GM12874 (cell line): ENCODE measurements around the gene COL27A1.

Experiments
- TF ChIP-seq, protein P1 (sequence below): IDR thresholded peaks from 2 replicates; pipeline ENCODE4 v1.5.1; 2011; ENCODE audit warnings: low read depth, mild to moderate bottlenecking, control low read depth, low read length, moderate library complexity; ENCODE audit not compliant: insufficient read depth

COL27A1 gene

DNA sequence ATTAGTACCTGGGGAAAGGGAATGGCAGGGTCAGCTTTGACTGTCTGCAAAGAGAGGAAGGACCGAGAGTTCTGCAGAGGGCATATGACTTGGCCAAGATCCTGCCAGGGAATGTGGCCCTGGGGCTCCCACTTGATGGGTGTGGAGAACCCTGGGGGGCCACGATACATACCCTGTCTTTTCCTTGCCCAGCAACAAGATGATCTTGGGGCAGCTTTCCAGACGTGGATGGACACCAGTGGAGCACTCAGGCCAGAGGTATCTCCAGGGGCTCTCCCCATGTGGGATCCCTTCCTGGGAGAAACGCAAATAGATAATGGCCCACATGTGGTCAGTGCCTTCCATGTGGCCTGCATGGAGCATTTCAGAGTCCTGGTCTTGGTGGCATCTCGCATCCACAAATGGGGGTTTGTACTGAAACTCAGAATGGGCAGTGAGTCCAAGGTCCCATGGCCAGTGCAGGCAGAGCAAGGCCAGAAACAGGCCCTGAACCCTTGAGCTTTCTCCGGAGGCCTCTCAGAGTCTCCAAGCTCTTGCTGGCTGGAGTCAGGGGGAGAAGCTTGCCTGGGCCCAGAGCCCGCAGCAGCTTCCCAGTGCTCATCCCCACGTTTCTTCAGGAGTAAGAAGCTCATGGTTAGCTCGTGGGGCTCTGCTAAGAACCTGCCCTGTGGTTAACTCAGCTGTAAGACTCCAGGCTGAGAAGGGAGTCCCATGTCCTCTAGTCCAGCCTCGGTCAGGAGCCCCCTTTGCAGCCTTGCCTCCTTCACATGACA, 149.3 kb downstream of the COL27A1 start:
- TF ChIP-seq, protein P1, sequence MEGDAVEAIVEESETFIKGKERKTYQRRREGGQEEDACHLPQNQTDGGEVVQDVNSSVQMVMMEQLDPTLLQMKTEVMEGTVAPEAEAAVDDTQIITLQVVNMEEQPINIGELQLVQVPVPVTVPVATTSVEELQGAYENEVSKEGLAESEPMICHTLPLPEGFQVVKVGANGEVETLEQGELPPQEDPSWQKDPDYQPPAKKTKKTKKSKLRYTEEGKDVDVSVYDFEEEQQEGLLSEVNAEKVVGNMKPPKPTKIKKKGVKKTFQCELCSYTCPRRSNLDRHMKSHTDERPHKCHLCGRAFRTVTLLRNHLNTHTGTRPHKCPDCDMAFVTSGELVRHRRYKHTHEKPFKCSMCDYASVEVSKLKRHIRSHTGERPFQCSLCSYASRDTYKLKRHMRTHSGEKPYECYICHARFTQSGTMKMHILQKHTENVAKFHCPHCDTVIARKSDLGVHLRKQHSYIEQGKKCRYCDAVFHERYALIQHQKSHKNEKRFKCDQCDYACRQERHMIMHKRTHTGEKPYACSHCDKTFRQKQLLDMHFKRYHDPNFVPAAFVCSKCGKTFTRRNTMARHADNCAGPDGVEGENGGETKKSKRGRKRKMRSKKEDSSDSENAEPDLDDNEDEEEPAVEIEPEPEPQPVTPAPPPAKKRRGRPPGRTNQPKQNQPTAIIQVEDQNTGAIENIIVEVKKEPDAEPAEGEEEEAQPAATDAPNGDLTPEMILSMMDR = no peak

DNA sequence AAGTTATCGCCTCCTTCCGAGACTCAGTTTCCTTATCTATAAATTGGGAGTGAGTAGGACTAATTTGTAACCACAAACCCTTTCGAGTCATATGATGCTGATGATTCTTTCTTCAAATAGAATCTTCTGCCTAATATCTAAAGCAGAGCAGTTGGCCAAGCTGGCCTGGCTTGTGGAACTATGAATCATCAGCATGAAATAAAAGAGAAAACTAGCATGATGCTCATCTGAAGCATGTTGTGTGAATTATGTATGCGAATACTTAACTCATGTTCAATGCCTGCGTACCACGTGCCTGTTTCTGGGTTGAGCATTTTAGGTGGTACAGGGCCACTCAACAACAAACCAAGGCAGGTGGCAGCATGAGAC, 152.5 kb downstream of the COL27A1 start:
- TF ChIP-seq, protein P1 = no peak

DNA sequence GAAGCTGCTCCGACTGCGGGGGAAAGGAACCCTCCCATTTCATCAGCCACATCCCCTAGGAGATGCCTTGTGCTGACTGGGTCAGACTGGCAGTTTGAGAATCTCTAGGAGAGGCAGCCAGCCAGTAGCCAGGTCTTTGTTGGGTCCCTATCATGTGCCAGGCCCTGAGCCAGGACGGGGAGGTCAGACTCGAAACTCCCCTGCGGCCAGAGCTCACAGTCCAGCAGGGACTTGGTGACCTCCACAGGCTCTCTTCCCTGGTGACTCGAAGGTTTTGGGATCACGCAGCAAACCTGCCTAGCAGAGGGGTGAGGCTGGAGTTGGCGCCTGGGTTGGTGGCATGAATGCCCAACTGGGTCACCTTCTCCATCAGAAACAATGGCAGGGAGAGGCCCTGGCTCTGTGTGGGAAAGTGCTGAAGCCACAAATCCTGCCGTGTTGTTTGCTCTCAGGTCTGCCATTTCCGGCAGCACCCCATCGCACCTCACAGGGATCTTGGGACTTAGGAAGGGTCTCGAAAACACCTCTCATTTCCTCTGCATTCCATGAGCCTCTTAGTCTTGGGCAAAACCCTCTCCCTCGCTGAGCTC, 153.1 kb downstream of the COL27A1 start:
- TF ChIP-seq, protein P1 = no peak

DNA sequence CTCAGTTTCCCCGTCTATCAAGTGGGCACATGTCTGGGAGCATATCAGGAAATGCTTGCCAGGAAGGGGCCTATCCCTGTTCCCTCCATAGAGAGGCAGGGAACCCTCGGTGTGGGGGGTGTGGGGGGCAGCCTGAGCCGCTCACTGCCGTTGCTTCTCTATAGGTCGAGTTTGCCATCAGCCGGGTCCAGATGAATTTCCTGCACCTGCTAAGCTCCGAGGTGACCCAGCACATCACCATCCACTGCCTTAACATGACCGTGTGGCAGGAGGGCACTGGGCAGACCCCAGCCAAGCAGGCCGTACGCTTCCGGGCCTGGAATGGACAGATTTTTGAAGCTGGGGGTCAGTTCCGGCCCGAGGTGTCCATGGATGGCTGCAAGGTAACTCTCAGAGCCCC, 153.8 kb downstream of the COL27A1 start:
- TF ChIP-seq, protein P1 = no peak

DNA sequence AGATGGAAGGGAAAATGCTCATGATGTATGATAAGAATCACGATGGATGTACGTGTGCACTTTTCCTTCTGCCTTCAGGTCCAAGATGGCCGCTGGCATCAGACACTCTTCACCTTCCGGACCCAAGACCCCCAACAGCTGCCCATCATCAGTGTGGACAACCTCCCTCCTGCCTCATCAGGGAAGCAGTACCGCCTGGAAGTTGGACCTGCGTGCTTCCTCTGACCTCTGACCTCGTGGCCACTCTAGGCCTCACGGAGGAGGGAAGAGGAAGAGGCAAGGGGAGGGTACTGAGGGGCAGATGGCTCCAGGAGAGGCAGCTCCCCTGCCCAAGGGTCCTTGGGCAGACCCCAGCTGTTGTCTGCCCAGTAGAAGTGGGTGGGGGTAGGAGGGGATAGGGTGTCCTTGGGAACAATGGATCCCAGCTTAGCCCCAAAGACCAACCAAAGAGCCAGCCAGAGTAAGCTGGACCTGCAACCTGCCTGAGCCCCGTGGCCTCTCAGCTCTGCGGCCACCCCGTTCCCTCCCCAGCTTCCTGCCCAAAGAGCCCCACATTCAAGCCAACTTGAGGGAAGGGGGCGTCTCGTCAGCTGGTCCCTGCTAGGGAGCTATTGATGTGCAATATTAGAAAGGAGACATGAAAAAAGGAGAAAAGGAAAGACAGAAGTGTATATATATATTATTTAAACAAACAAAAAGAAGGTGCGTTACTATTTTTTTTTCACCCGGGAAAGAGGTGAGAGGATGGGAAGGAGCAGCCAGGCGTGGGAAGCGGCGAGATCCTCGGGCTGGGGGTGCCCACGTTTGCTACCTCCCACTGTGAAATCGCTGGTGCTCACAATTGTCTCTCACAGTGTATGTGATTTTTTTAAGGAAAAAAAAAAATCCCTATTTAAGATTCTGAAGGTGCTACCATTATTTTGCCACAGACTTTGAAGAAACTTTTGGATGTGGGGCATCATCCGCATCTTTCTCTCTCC, 155.4 kb downstream of the COL27A1 start:
- TF ChIP-seq, protein P1 = no peak

DNA sequence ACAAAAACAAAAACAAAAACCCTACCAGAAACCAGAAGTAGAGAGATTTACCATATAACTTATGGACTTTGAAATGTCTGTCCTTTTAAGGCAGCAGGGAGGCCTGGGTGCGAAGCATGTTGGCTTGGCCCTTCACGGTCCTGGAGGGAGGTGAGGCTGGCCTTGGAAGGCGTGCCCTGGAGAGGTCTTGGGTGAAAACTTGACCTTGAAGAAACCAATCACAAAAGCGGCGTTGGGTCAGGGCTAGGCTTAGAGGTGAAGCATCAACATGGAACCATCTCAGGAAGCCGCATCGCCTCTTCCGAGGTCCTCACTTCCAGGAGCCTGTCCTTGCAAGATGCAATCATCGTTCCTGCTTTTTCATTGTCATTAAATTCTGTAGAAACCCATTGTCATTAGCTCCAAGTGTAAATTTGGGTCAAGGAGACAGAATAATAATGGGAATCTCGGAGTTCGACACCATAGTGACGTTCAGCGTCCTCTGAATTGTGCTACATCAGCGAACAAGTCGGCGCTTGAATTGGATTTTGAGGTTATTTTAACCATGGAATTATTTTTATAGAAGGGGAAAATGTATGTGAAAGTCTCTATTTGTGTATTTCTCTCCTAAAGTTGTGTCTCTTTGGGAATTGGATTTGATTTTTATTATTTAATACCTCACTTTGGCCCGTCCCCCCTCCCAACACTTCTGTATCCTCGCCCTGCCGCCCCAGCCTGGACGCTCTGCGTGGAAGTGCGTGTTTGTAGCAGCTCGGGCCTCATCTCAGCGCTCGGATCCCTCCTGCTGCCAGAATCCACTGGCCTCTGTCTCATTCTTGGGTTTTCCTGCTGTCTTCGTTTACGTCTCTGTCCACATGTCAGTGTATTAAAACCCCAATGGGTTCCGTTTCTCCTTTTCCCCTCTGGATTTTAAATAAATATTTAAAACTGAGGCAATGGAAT, 156.5 kb downstream of the COL27A1 start:
- TF ChIP-seq, protein P1 = no peak
